Activated CD8-positive, alpha-beta memory T cell treated with anti-CD3 and anti-CD28 coated beads for 1 hour (primary cell): ENCODE results near the gene OR52N4.
"Not testable (repeated sequence)": the region's sequence is repeated elsewhere in the genome, so short reads cannot be mapped to it uniquely, and the experiment has no call there.

Experiments
- DNase-seq, 2 donors: peaks; one replicate each; pipeline ENCODE4 v3.0.0-alpha.2; 2020; ENCODE audit warnings: low read depth in 1 of 2; ENCODE audit errors: extremely low read depth in 1 of 2

The OR52N4 gene

GRCh38 chr11:5753943-5754342 is at the start of gene OR52N4:
Gene OR52N4 (plus strand): TSS chr11:5754243. CDS start chr11:5754741, 498 bp downstream.
- DNase-seq = no peak

- DNase-seq = no peak
These were observed 48.4 kb upstream of the OR52N4 start for GRCh38 chr11:5705688-5706087.

- DNase-seq = no peak
These were observed 41.5 kb upstream of the OR52N4 start for GRCh38 chr11:5712507-5712906.

GRCh38 chr11:5713695-5714094 is 40.3 kb upstream of the OR52N4 start:
- DNase-seq = no peak

GRCh38 chr11:5716518-5716917 is 37.5 kb upstream of the OR52N4 start:
- not testable (repeated sequence) for DNase-seq

GRCh38 chr11:5719703-5720495 is 34.1 kb upstream of the OR52N4 start:
- no peak for DNase-seq

GRCh38 chr11:5722622-5723021 is 31.4 kb upstream of the OR52N4 start:
- DNase-seq = no peak

GRCh38 chr11:5726351-5726750 is 27.7 kb upstream of the OR52N4 start:
- no peak for DNase-seq

- DNase-seq = no peak
These were observed 26.4 kb upstream of the OR52N4 start for GRCh38 chr11:5727691-5728090.

- no peak for DNase-seq
These were observed 17.6 kb upstream of the OR52N4 start, which contains the start of gene OR56B1 for GRCh38 chr11:5736396-5736795. Gene OR56B1 (plus strand): TSS chr11:5736448. CDS start chr11:5736517, 69 bp downstream.

GRCh38 chr11:5737091-5737490 is 17.0 kb upstream of the OR52N4 start:
- DNase-seq = no peak

- DNase-seq = no peak
These were observed 16.2 kb upstream of the OR52N4 start for GRCh38 chr11:5737670-5738392.

GRCh38 chr11:5738431-5738830 is 15.6 kb upstream of the OR52N4 start:
- DNase-seq = no peak

GRCh38 chr11:5746614-5747013 is 7.4 kb upstream of the OR52N4 start:
- no peak for DNase-seq

- DNase-seq = no peak
These were observed 4.2 kb upstream of the OR52N4 start for GRCh38 chr11:5749836-5750235.

- no peak for DNase-seq
These were observed 13.0 kb downstream of the OR52N4 start for GRCh38 chr11:5767056-5767455.

GRCh38 chr11:5783255-5783654 is 29.2 kb downstream of the OR52N4 start, which contains the start of gene OR52N5:
Gene OR52N5 (minus strand): TSS chr11:5783355. CDS start chr11:5778634, 4,721 bp downstream.
- DNase-seq = no peak

GRCh38 chr11:5791165-5791564 is 37.1 kb downstream of the OR52N4 start, which contains the start of gene OR52N1:
Gene OR52N1 (minus strand): TSS chr11:5791265. CDS start chr11:5788816, 2,449 bp downstream.
- no peak for DNase-seq

- no peak for DNase-seq
These were observed 42.5 kb downstream of the OR52N4 start for GRCh38 chr11:5796541-5796940.

- DNase-seq = no peak
These were observed 49.9 kb downstream of the OR52N4 start for GRCh38 chr11:5803982-5804381.
